HepG2 (cell line): ENCODE measurements around the gene ITCH. TPM values are rescaled to one million over a fixed set of nuclear protein-coding genes. Genes with fewer than 3 reads are reported as not detected.

Experiments used
- HMG20B ChIP-seq: conservative IDR thresholded peaks from 2 replicates; pipeline ENCODE4 v1.6.1; 2016; ENCODE audit warnings: missing genetic modification reagents, missing compliant biosample characterization
- HNF1B ChIP-seq: sonication (generic); formaldehyde crosslinking; IDR thresholded peaks from 2 replicates; pipeline ENCODE4 v1.5.1; 2020; ENCODE audit warnings: mild to moderate bottlenecking, moderate library complexity, missing genetic modification reagents
- HNRNPLL ChIP-seq: fragments of 200-400 bp; formaldehyde crosslinking; IDR thresholded peaks from 2 replicates; pipeline ENCODE4 v1.6.1; 2017; ENCODE audit warnings: mild to moderate bottlenecking, low read depth, low read length; ENCODE audit not compliant: poor library complexity, severe bottlenecking
- JARID2 ChIP-seq: sonication (generic); formaldehyde crosslinking; IDR thresholded peaks from 2 replicates; pipeline ENCODE4 v1.8.1; 2023; ENCODE audit warnings: missing genetic modification reagents, inconsistent platforms; ENCODE audit not compliant: insufficient replicate concordance
- KLF11 ChIP-seq: IDR thresholded peaks from 2 replicates; pipeline ENCODE4 v1.6.1; 2016; ENCODE audit warnings: missing compliant biosample characterization
- MED8 ChIP-seq: sonication (generic); formaldehyde crosslinking; IDR thresholded peaks from 2 replicates; pipeline ENCODE4 v1.8.1; 2023; ENCODE audit warnings: mild to moderate bottlenecking, missing genetic modification reagents; ENCODE audit not compliant: insufficient replicate concordance
- NR2F6 ChIP-seq, 2 experiments: IDR thresholded peaks; 2 replicates each; pipeline ENCODE4 v1.6.1; 2016; ENCODE audit warnings: antibody characterized with exemption in 1 of 2, mild to moderate bottlenecking in 1 of 2
- NR3C1 ChIP-seq: sonication (generic); formaldehyde crosslinking; IDR thresholded peaks from 2 replicates; pipeline ENCODE4 v1.4.0; 2020; ENCODE audit warnings: missing genetic modification reagents
- PHF21A ChIP-seq: sonication (generic); formaldehyde crosslinking; IDR thresholded peaks from 2 replicates; pipeline ENCODE4 v1.5.0; 2020; ENCODE audit warnings: mild to moderate bottlenecking, missing genetic modification reagents
- SNAPC2 ChIP-seq: sonication (generic); formaldehyde crosslinking; IDR thresholded peaks from 2 replicates; pipeline ENCODE4 v1.8.1; 2022; ENCODE audit warnings: mild to moderate bottlenecking, missing genetic modification reagents
- ZBTB39 ChIP-seq: sonication (generic); formaldehyde crosslinking; IDR thresholded peaks from 2 replicates; pipeline ENCODE4 v1.5.0; 2020; ENCODE audit warnings: missing genetic modification reagents
- ZMYM3 ChIP-seq: sonication (generic); formaldehyde crosslinking; IDR thresholded peaks from 2 replicates; pipeline ENCODE4 v1.5.1; 2020; ENCODE audit warnings: mild to moderate bottlenecking, missing genetic modification reagents
- ZNF234 ChIP-seq: sonication (generic); formaldehyde crosslinking; conservative IDR thresholded peaks from 2 replicates; pipeline ENCODE4 v1.5.1; 2020; ENCODE audit warnings: mild to moderate bottlenecking, missing genetic modification reagents
- ZNF574 ChIP-seq: sonication (generic); formaldehyde crosslinking; IDR thresholded peaks from 2 replicates; pipeline ENCODE4 v1.4.0; 2020; ENCODE audit warnings: missing genetic modification reagents
- polyA plus RNA-seq, 8 experiments: library from polyadenylated mRNA; depleted of rRNA in 3 of 8; stranded (reverse) in 7 of 8; unstranded in 1 of 8; fragments of >200 nt; fragmentation: Illumina TruSeq in 4 of 8; extraction: Trizol in 4 of 8; gene quantifications; 2 replicates each; pipeline versions ENCODE4 v1.2.1 to v1.2.3, GENCODE V29; 2011 to 2016; ENCODE audit warnings: low read depth in 4 of 8, missing spikeins in 1 of 8, mixed read lengths in 1 of 8; ENCODE audit not compliant: insufficient read depth in 1 of 8
- total RNA-seq, 5 experiments: library from RNA; depleted of rRNA; stranded (reverse); fragments of >200 nt; fragmentation: Illumina TruSeq; extraction: Trizol; gene quantifications; 2 replicates each; pipeline ENCODE4 v1.2.3, GENCODE V29; 2016; ENCODE audit warnings: low read depth in 1 of 5
- TF ChIP-seq, protein P1 (sequence below): sonication (generic); formaldehyde crosslinking; IDR thresholded peaks from 2 replicates; pipeline ENCODE4 v1.4.0; 2020; ENCODE audit warnings: missing genetic modification reagents, borderline replicate concordance
- TF ChIP-seq, protein P2 (sequence below): sonication (generic); formaldehyde crosslinking; IDR thresholded peaks from 2 replicates; pipeline ENCODE4 v1.4.0; 2020; ENCODE audit warnings: missing genetic modification reagents, mild to moderate bottlenecking, borderline replicate concordance
- TF ChIP-seq, protein P3 (sequence below): sonication (generic); formaldehyde crosslinking; IDR thresholded peaks from 2 replicates; pipeline ENCODE4 v1.4.0; 2020; ENCODE audit warnings: low read depth, mild to moderate bottlenecking, missing genetic modification reagents

Gene ITCH
- total and polyA plus RNA-seq, 2 of the 13 experiments (the other 11 are each of a cell fraction or from before 2014, with no cell fraction given), result 20.5 to 112 TPM

DNA sequence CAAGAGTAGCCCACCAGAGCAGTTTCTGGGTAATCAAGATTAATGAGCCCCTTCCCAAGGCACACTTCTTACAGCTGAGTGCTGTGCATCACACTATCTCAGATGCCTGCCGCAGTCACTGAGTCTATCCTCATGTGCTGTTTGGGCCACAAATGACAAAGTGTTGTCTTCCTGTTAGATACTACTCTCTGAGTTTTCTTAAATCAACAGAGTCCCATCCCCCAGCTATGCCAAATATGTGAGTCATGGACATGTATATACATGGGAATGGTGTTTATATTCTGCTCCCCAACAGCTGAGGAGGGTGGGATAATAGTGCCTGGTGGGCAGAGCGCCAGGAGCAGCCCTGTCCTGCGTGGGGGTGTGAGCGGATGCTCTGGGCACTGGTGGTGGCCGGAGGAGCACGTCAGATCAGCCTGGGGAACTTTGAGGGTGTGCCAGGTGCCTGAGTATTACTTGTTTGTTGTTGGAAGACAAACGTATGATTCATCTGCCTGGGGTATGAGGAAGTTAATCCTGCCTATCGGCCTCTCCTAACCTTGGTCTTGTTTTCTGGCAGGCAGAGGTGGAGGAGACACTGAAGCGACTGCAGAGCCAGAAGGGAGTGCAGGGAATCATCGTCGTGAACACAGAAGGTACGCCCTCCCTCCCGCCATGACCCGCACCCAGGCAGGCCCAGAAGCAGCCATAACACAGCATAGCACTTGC lies 162.8 kb downstream of the ITCH start (continued):
- TF ChIP-seq, protein P1, sequence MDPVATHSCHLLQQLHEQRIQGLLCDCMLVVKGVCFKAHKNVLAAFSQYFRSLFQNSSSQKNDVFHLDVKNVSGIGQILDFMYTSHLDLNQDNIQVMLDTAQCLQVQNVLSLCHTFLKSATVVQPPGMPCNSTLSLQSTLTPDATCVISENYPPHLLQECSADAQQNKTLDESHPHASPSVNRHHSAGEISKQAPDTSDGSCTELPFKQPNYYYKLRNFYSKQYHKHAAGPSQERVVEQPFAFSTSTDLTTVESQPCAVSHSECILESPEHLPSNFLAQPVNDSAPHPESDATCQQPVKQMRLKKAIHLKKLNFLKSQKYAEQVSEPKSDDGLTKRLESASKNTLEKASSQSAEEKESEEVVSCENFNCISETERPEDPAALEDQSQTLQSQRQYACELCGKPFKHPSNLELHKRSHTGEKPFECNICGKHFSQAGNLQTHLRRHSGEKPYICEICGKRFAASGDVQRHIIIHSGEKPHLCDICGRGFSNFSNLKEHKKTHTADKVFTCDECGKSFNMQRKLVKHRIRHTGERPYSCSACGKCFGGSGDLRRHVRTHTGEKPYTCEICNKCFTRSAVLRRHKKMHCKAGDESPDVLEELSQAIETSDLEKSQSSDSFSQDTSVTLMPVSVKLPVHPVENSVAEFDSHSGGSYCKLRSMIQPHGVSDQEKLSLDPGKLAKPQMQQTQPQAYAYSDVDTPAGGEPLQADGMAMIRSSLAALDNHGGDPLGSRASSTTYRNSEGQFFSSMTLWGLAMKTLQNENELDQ (CRISPR knock-in tag), result no peak
- TF ChIP-seq PHF21A (CRISPR knock-in tag) (peak; percentile 77), JARID2 (peak; percentile 96), NR2F6 (IDR thresholded peaks at IDR 0.05) (no peak; the same call in 1 of the 2 replicates), NR2F6 (CRISPR knock-in tag; IDR thresholded peaks at IDR 0.05) (peak; percentile 80), ZMYM3 (CRISPR knock-in tag) (peak; percentile 58; the same call in 1 of the 2 replicates), HMG20B (CRISPR knock-in tag) (peak; percentile 73; the same call in 1 of the 2 replicates), HNRNPLL (peak; percentile 43), ZNF574 (CRISPR knock-in tag) (peak; percentile 68; the same call in 1 of the 2 replicates), MED8 (CRISPR knock-in tag) (no peak), ZNF234 (no peak), HNF1B (CRISPR knock-in tag) (peak; percentile 92), ZBTB39 (CRISPR knock-in tag) (peak; percentile 96), SNAPC2 (CRISPR knock-in tag) (peak; percentile 83), NR3C1 (CRISPR knock-in tag) (no peak), KLF11 (CRISPR knock-in tag) (peak; percentile 61; the same call in 1 of the 2 replicates)
- TF ChIP-seq, protein P2, sequence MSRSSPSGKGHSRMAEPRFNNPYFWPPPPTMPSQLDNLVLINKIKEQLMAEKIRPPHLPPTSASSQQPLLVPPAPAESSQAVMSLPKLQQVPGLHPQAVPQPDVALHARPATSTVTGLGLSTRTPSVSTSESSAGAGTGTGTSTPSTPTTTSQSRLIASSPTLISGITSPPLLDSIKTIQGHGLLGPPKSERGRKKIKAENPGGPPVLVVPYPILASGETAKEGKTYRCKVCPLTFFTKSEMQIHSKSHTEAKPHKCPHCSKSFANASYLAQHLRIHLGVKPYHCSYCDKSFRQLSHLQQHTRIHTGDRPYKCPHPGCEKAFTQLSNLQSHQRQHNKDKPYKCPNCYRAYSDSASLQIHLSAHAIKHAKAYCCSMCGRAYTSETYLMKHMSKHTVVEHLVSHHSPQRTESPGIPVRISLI, result peak; percentile 61; the same call in 1 of the 2 replicates
- TF ChIP-seq, protein P3, sequence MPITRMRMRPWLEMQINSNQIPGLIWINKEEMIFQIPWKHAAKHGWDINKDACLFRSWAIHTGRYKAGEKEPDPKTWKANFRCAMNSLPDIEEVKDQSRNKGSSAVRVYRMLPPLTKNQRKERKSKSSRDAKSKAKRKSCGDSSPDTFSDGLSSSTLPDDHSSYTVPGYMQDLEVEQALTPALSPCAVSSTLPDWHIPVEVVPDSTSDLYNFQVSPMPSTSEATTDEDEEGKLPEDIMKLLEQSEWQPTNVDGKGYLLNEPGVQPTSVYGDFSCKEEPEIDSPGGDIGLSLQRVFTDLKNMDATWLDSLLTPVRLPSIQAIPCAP (CRISPR knock-in tag), result peak; percentile 47; the same call in 1 of the 2 replicates
